ENCODE data around the gene OPA3. TPM values are rescaled to one million over a fixed set of nuclear protein-coding genes. Genes with fewer than 3 reads are reported as not detected.
"Not testable (repeated sequence)": the region's sequence is repeated elsewhere in the genome, so short reads cannot be mapped to it uniquely, and the experiment has no call there.

Gene OPA3
- total RNA-seq (ENCODE audit: unreplicated experiment): 10.5 TPM
- long read RNA-seq, full-length matches to known transcripts: 5 of 6 reads
- long read RNA-seq, partial matches to known transcripts: 1 of 6 reads
- long read RNA-seq, other reads (novel, unspliced or antisense): 0 of 6 reads

GRCh38 chr19:45584332-45585157, at the start of gene OPA3:
Gene OPA3, minus strand, starts transcription at chr19:45584802. Its CDS starts 38 bp downstream, at chr19:45584764.
- no peaks in the 10 kb centered on the region for H3K36me3 Mint-ChIP-seq (ENCODE audit: unreplicated experiment)

GRCh38 chr19:45632468-45633196, 48.0 kb upstream of the OPA3 start:
- H3K9me3 Mint-ChIP-seq (ENCODE audit: unreplicated experiment): no peaks in the 10 kb centered on the region
- peaks cover 4% of the 10 kb centered on the region for H3K4me1 Mint-ChIP-seq (ENCODE audit: low read depth, unreplicated experiment)
- TF ChIP-seq CTCF (IDR thresholded peaks at IDR 0.05; ENCODE audit: partially characterized antibody, unreplicated experiment): no peak
- H3K4me3 Mint-ChIP-seq (ENCODE audit: unreplicated experiment): peak overlapping the region; percentile 55
- H3K27me3 Mint-ChIP-seq (ENCODE audit: unreplicated experiment): no peaks in the 10 kb centered on the region
- H3K27ac Mint-ChIP-seq (ENCODE audit: unreplicated experiment): no peak overlapping the region
- no peaks in the 10 kb centered on the region for H3K36me3 Mint-ChIP-seq (ENCODE audit: unreplicated experiment)
- peak; percentile 86 for DNase-seq

More at GRCh38 chr19:45584332-45585157, at the start of gene OPA3:
- Mint-ChIP-seq H3K27me3 (ENCODE audit: unreplicated experiment) (peaks cover 8% of the 10 kb centered on the region), H3K9me3 (ENCODE audit: unreplicated experiment) (peaks cover 4% of the 10 kb centered on the region), H3K4me1 (ENCODE audit: low read depth, unreplicated experiment) (peaks cover 3% of the 10 kb centered on the region), H3K27ac (ENCODE audit: unreplicated experiment) (peak within 1 kb of the TSS; percentile 85), H3K4me3 (ENCODE audit: unreplicated experiment) (peak within 1 kb of the TSS; percentile 84)
- peak; percentile 97 for DNase-seq
- TF ChIP-seq CTCF (IDR thresholded peaks at IDR 0.05; ENCODE audit: partially characterized antibody, unreplicated experiment): peak; percentile 63

- Mint-ChIP-seq H3K27me3 (ENCODE audit: unreplicated experiment) (no peaks in the 10 kb centered on the region), H3K4me1 (ENCODE audit: low read depth, unreplicated experiment) (peaks cover 4% of the 10 kb centered on the region), H3K36me3 (ENCODE audit: unreplicated experiment) (no peaks in the 10 kb centered on the region), H3K4me3 (ENCODE audit: unreplicated experiment) (no peak overlapping the region), H3K9me3 (ENCODE audit: unreplicated experiment) (peaks cover 2% of the 10 kb centered on the region), H3K27ac (ENCODE audit: unreplicated experiment) (no peak overlapping the region)
- TF ChIP-seq CTCF (IDR thresholded peaks at IDR 0.05; ENCODE audit: partially characterized antibody, unreplicated experiment): no peak
- DNase-seq: no peak
These were observed 45.9 kb upstream of the OPA3 start for GRCh38 chr19:45630463-45630862.

GRCh38 chr19:45629704-45630103, 45.1 kb upstream of the OPA3 start:
- H3K4me3 Mint-ChIP-seq (ENCODE audit: unreplicated experiment): no peak overlapping the region
- H3K4me1 Mint-ChIP-seq (ENCODE audit: low read depth, unreplicated experiment): peaks cover 4% of the 10 kb centered on the region
- H3K27ac Mint-ChIP-seq (ENCODE audit: unreplicated experiment): no peak overlapping the region
- peaks cover 3% of the 10 kb centered on the region for H3K9me3 Mint-ChIP-seq (ENCODE audit: unreplicated experiment)
- TF ChIP-seq CTCF (IDR thresholded peaks at IDR 0.05; ENCODE audit: partially characterized antibody, unreplicated experiment): no peak
- H3K27me3 Mint-ChIP-seq (ENCODE audit: unreplicated experiment): no peaks in the 10 kb centered on the region
- no peaks in the 10 kb centered on the region for H3K36me3 Mint-ChIP-seq (ENCODE audit: unreplicated experiment)
- no peak for DNase-seq

GRCh38 chr19:45628219-45628618, 43.6 kb upstream of the OPA3 start:
- DNase-seq; H3K4me3 Mint-ChIP-seq (ENCODE audit: unreplicated experiment); H3K27ac Mint-ChIP-seq (ENCODE audit: unreplicated experiment); H3K27me3 Mint-ChIP-seq (ENCODE audit: unreplicated experiment); H3K36me3 Mint-ChIP-seq (ENCODE audit: unreplicated experiment); H3K9me3 Mint-ChIP-seq (ENCODE audit: unreplicated experiment); H3K4me1 Mint-ChIP-seq (ENCODE audit: low read depth, unreplicated experiment): not testable (repeated sequence)
